GM12865 (cell line): ENCODE data around the gene HDAC9.

Source experiments
- DNase-seq: peaks from one replicate; pipeline ENCODE4 v3.0.0; 2010; ENCODE audit warnings: low read depth
- H3K4me3 ChIP-seq: 2 replicates; pipeline ENCODE4 v1.5.1; 2011; ENCODE audit warnings: mild to moderate bottlenecking, low read depth, low read length, control low read depth
- CTCF ChIP-seq: IDR thresholded peaks from 2 replicates; pipeline ENCODE4 v1.5.1; 2011; ENCODE audit warnings: low read length, control low read depth, low read depth, inconsistent platforms; ENCODE audit not compliant: insufficient read depth; ENCODE audit errors: missing control alignments

The HDAC9 gene

GRCh38 chr7:18698258-18698734, 202.7 kb downstream of the HDAC9 start:
- DNase-seq, result no peak
- H3K4me3 ChIP-seq, result no peak overlapping the region
- TF ChIP-seq CTCF, result no peak

GRCh38 chr7:18700147-18700546, 204.6 kb downstream of the HDAC9 start:
- peak; percentile 29 for TF ChIP-seq CTCF
- no peak overlapping the region for H3K4me3 ChIP-seq
- peak; percentile 20 for DNase-seq

GRCh38 chr7:18702071-18702829, 206.7 kb downstream of the HDAC9 start:
- H3K4me3 ChIP-seq, result no peak overlapping the region
- no peak for DNase-seq
- TF ChIP-seq CTCF, result no peak

- no peak overlapping the region for H3K4me3 ChIP-seq
- DNase-seq, result no peak
- TF ChIP-seq CTCF, result no peak
Measured at GRCh38 chr7:18703685-18704084, 208.1 kb downstream of the HDAC9 start.

- DNase-seq, result no peak
- no peak for TF ChIP-seq CTCF
Measured at GRCh38 chr7:18706670-18707069, 211.1 kb downstream of the HDAC9 start.

GRCh38 chr7:18708204-18708603, 212.7 kb downstream of the HDAC9 start:
- no peak for TF ChIP-seq CTCF
- H3K4me3 ChIP-seq, result no peak overlapping the region
- DNase-seq, result no peak

More at GRCh38 chr7:18706670-18707069, 211.1 kb downstream of the HDAC9 start:
- no peak overlapping the region for H3K4me3 ChIP-seq

GRCh38 chr7:18715988-18716387, 220.4 kb downstream of the HDAC9 start:
- no peak for TF ChIP-seq CTCF
- DNase-seq, result no peak
- no peak overlapping the region for H3K4me3 ChIP-seq
